Motor neuron (in vitro differentiated cells): ENCODE data around the gene SDC3. TPM values are rescaled to one million over a fixed set of nuclear protein-coding genes. Genes with fewer than 3 reads are reported as not detected.

Experiments used
- ATAC-seq, 8 experiments: fragments of 200-7000 bp; cut with Tn5 transposase; replicated peaks in 6 of 8; 2 replicates each; pipeline ENCODE4 v1.8.0; 2021; ENCODE audit warnings: mild to moderate bottlenecking in 8 of 8, moderate library complexity in 8 of 8
- H3K27ac ChIP-seq, 2 donors: fragments of 250-450 bp; sonication (Bioruptor Pico); 2 replicates each; pipeline ENCODE4 v1.9.0; 2021; ENCODE audit warnings: antibody characterized with exemption in 2 of 2, mild to moderate bottlenecking in 2 of 2, moderate library complexity in 1 of 2
- H3K4me1 ChIP-seq, 2 donors: fragments of 250-450 bp; sonication (Bioruptor Pico); replicated peaks in 1 of 2; 2 replicates each; pipeline ENCODE4 v1.6.1; 2021; ENCODE audit warnings: antibody characterized with exemption in 2 of 2, mild to moderate bottlenecking in 2 of 2, moderate library complexity in 1 of 2
- H3K4me3 ChIP-seq, 5 donors: fragments of 250-450 bp; sonication (Bioruptor Pico); 2 replicates each; pipeline ENCODE4 v1.9.0; 2021; ENCODE audit warnings: antibody characterized with exemption in 5 of 5, mild to moderate bottlenecking in 5 of 5, moderate library complexity in 4 of 5
- WGBS, 10 experiments: fragments of 450-650 bp; shearing (Covaris generic); methylation state at CpG; one replicate each; pipeline ENCODE4 v1.0.0; 2022; 5-methylcytosine and 5-hydroxymethylcytosine counted together
- in situ Hi-C, 9 experiments: fragments of 400-800 bp; cut with MboI; loops; one replicate each; pipeline ENCODE4 v1.15.0; 2021; ENCODE audit warnings: low sequenced_read_pairs in 9 of 9, low pct_unique_long_range_greater_than_20kb in 2 of 9; ENCODE audit not compliant: unreplicated experiment in 9 of 9
- total RNA-seq, 8 experiments: library from RNA; unstranded; fragments of 300-600 nt; gene quantifications; 2 replicates each; pipeline versions ENCODE4 v1.2.3 to v1.2.4, GENCODE V29; 2022

SDC3 gene
- total RNA-seq, 8 experiments from 2014 or later: 8.8 to 165 (median 76.0) TPM

DNA sequence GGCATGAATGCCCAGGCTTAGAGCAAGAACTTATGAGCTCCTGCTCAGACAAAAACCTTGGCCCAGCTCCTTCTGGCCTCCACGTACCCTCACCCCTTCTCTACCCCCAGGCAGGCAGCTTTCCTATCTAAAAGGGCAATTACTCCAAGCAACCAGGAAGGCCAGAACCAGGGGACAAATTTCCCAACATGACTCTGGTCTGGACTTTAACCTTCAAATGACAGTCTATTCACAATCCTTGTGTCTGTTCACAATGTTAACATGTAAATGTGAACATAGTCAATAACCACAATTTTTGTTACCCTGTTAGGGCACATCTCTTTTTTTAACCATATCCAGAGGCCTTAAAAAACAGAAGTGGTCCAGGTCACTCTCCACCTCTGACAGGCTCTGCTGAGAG, 86.6 kb downstream of the SDC3 start:
- in situ Hi-C loops: no loop called here
- Histone ChIP-seq H3K27ac (no peak overlapping the region), H3K4me1 (peaks cover 53 to 55% of the 10 kb centered on the region in 2 donors), H3K4me3 (no peak overlapping the region)
- ATAC-seq: no peak
- WGBS, 10 experiments: 14 to 100% (median 100%) methylated on average over 1 of the region's 1 CpG; no CpG with 5 or more reads in 5 of the 10 experiments

DNA sequence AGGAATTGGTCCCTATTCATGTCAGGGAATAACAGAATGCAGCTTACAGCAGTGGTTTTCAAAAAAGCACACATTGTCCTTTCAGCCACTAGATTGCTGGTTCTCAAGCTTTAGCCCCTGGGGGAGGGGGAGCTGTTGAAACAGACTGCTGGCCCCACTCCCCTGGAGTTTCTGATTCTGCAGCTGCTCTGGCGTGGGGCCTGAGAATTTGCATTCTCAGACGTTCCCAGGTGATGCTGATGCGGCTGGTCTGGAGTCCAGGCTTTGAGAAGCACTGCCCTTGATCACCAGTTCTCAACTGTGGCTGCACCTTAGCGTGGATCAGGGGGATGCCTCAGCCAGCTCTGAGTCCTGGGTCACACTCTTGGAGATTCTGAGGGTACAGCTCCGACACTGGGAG, 88.3 kb downstream of the SDC3 start:
- H3K4me3 ChIP-seq: no peak overlapping the region
- H3K4me1 ChIP-seq: peaks cover 58 to 64% of the 10 kb centered on the region in 2 donors
- WGBS, 10 experiments: 48 to 80% (median 62%) methylated on average over 1 to 5 of the region's 5 CpGs; no CpG with 5 or more reads in 5 of the 10 experiments
- H3K27ac ChIP-seq: peak overlapping the region in 1 of 2 donors; percentile 10
- ATAC-seq: no peak
- in situ Hi-C loops: no loop called here

Other genes starting within 250 kb of the SDC3 start
- 1 to 10 TPM in 4 of 8 experiments, under 1 TPM in 4; 0.22 to 2.9 (median 1.0) TPM for gene MATN1, start 185.2 kb downstream of the SDC3 start, total RNA-seq
- gene LAPTM5, start 151.0 kb downstream of the SDC3 start, total RNA-seq: 1 to 10 TPM in 2 of 8 experiments, under 1 TPM in 5, not detected in 1; 0.31 to 2.3 (median 0.49) TPM
- 100 to 1,000 TPM in 3 of 8 experiments, 10 to 100 TPM in 5; 62.3 to 123 (median 87.5) TPM for gene PUM1, start 157.0 kb upstream of the SDC3 start, total RNA-seq